Measurements from ENCODE around the gene SAMM50. TPM values are rescaled to one million over a fixed set of nuclear protein-coding genes. Genes with fewer than 3 reads are reported as not detected.

The SAMM50 gene
- total RNA-seq, 1 donor from 2014 or later, result 45.5 TPM

DNA sequence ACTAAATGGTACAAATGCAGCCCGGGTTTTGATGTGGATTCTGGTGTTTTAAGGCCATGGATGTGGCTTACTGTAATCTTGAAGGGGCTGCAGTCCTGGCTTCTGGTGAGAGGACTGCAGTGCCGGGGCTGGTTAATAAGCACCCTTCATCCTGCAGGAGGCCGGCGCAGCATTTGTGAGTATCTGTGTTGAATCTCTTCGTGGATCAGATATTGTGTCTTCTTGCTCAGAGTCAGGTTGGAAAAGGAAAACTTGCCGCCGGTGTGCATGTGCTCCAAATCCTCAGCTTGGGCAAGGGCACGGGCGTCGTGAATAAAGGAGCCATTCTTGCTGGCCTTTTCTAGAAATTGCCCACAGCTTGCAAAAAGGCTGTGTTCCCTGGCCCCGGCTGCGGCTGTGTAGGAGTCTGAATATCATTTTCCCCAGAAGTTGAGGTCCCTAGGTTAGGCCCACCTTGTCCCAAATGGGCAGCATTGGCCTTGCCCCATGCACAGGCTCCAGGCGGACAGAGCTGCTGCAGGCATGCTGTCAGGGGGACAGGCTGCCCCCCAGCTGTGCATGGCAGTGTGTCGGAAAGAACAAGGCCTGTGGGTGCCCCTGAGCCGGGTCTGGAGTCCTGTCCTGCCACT, 39.9 kb downstream of the SAMM50 start:
- Histone ChIP-seq H3K27ac (no peak overlapping the region), H3K4me1 (no peaks in the 10 kb centered on the region), H3K9me3 (ENCODE audit: low read depth) (no peaks in the 10 kb centered on the region), H3K79me2 (ENCODE audit: low read depth) (no peaks in the 10 kb centered on the region), H3K36me3 (no peaks in the 10 kb centered on the region), H3K9ac (no peak overlapping the region), H3F3A (ENCODE audit: low read depth) (no peaks in the 10 kb centered on the region), H3K4me3 (no peak overlapping the region), H3K4me2 (no peak overlapping the region), H2AFZ (replicated peaks) (no peak overlapping the region), H4K20me1 (ENCODE audit: low read depth) (peaks cover 4% of the 10 kb centered on the region), H3K27me3 (no peaks in the 10 kb centered on the region)
- H3K9me3 Mint-ChIP-seq, result no peaks in the 10 kb centered on the region
- H3K4me3 Mint-ChIP-seq, result no peak overlapping the region
- no peak overlapping the region for H3K27ac Mint-ChIP-seq
- peaks cover 9% of the 10 kb centered on the region for H3K4me1 Mint-ChIP-seq
- peaks cover 21% of the 10 kb centered on the region for H3K36me3 Mint-ChIP-seq
- no peak for DNase-seq (ENCODE audit: low spot score)
- no peak for TF ChIP-seq EZH2phosphoT487 (IDR thresholded peaks at IDR 0.05)
- TF ChIP-seq EZH2 (IDR thresholded peaks at IDR 0.05), result no peak
- peaks cover under 1% of the 10 kb centered on the region for H3K27me3 Mint-ChIP-seq (ENCODE audit: insufficient read depth, low read depth)

- DNase-seq (ENCODE audit: low spot score), result no peak
- peaks cover 24% of the 10 kb centered on the region for H3K36me3 Mint-ChIP-seq
Measured at GRCh38 chr22:43995798-43996169, 40.5 kb downstream of the SAMM50 start.

GRCh38 chr22:43996170-43996980, 41.1 kb downstream of the SAMM50 start:
- Histone ChIP-seq H3F3A (ENCODE audit: low read depth) (no peaks in the 10 kb centered on the region), H3K4me1 (no peaks in the 10 kb centered on the region), H4K20me1 (ENCODE audit: low read depth) (peaks cover 4% of the 10 kb centered on the region), H2AFZ (replicated peaks) (no peak overlapping the region), H3K36me3 (no peaks in the 10 kb centered on the region), H3K27me3 (no peaks in the 10 kb centered on the region), H3K4me2 (no peak overlapping the region), H3K27ac (no peak overlapping the region), H3K4me3 (no peak overlapping the region), H3K9ac (no peak overlapping the region), H3K79me2 (ENCODE audit: low read depth) (no peaks in the 10 kb centered on the region), H3K9me3 (ENCODE audit: low read depth) (no peaks in the 10 kb centered on the region)
- no peak for DNase-seq (ENCODE audit: low spot score)
- Mint-ChIP-seq H3K9me3 (no peaks in the 10 kb centered on the region), H3K36me3 (peaks cover 26% of the 10 kb centered on the region), H3K4me3 (no peak overlapping the region), H3K27me3 (ENCODE audit: insufficient read depth, low read depth) (no peaks in the 10 kb centered on the region), H3K27ac (peak overlapping the region; percentile 17), H3K4me1 (peaks cover 9% of the 10 kb centered on the region)
- TF ChIP-seq, protein P1, sequence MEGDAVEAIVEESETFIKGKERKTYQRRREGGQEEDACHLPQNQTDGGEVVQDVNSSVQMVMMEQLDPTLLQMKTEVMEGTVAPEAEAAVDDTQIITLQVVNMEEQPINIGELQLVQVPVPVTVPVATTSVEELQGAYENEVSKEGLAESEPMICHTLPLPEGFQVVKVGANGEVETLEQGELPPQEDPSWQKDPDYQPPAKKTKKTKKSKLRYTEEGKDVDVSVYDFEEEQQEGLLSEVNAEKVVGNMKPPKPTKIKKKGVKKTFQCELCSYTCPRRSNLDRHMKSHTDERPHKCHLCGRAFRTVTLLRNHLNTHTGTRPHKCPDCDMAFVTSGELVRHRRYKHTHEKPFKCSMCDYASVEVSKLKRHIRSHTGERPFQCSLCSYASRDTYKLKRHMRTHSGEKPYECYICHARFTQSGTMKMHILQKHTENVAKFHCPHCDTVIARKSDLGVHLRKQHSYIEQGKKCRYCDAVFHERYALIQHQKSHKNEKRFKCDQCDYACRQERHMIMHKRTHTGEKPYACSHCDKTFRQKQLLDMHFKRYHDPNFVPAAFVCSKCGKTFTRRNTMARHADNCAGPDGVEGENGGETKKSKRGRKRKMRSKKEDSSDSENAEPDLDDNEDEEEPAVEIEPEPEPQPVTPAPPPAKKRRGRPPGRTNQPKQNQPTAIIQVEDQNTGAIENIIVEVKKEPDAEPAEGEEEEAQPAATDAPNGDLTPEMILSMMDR (IDR thresholded peaks at IDR 0.05), result no peak
- TF ChIP-seq EZH2phosphoT487 (IDR thresholded peaks at IDR 0.05) (no peak), EZH2 (IDR thresholded peaks at IDR 0.05) (no peak)

More at GRCh38 chr22:43995798-43996169, 40.5 kb downstream of the SAMM50 start:
- Histone ChIP-seq H3F3A (ENCODE audit: low read depth) (no peaks in the 10 kb centered on the region), H3K79me2 (ENCODE audit: low read depth) (no peaks in the 10 kb centered on the region), H3K9ac (no peak overlapping the region), H3K27ac (no peak overlapping the region), H3K36me3 (no peaks in the 10 kb centered on the region), H3K27me3 (no peaks in the 10 kb centered on the region), H3K4me1 (no peaks in the 10 kb centered on the region), H4K20me1 (ENCODE audit: low read depth) (peaks cover 4% of the 10 kb centered on the region), H3K9me3 (ENCODE audit: low read depth) (no peaks in the 10 kb centered on the region), H3K4me2 (no peak overlapping the region), H3K4me3 (no peak overlapping the region), H2AFZ (replicated peaks) (no peak overlapping the region)
- no peak overlapping the region for H3K4me3 Mint-ChIP-seq
- H3K27me3 Mint-ChIP-seq (ENCODE audit: insufficient read depth, low read depth), result no peaks in the 10 kb centered on the region
- peaks cover 9% of the 10 kb centered on the region for H3K4me1 Mint-ChIP-seq
- no peak for TF ChIP-seq EZH2 (IDR thresholded peaks at IDR 0.05)
- no peak for TF ChIP-seq EZH2phosphoT487 (IDR thresholded peaks at IDR 0.05)
- TF ChIP-seq, protein P1 (IDR thresholded peaks at IDR 0.05), result no peak
- no peaks in the 10 kb centered on the region for H3K9me3 Mint-ChIP-seq
- no peak overlapping the region for H3K27ac Mint-ChIP-seq

DNA sequence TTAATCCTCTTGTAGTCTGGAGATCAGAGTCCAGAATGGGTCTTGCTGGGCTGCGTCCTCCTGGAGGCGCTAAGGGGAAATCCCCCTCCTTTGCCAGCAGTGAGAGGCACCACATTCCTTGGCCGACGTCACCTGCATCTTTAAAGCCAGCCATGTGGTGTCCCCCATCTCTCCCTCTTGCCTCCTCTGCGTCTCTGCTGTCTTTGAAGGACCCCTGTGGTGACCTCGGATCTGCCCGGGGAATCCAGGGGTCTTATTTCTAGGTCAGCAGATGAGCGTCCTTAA, 41.7 kb downstream of the SAMM50 start:
- Mint-ChIP-seq H3K36me3 (peaks cover 27% of the 10 kb centered on the region), H3K4me3 (no peak overlapping the region), H3K9me3 (no peaks in the 10 kb centered on the region), H3K27ac (no peak overlapping the region), H3K4me1 (peaks cover 9% of the 10 kb centered on the region), H3K27me3 (ENCODE audit: insufficient read depth, low read depth) (no peaks in the 10 kb centered on the region)
- Histone ChIP-seq H3K4me2 (no peak overlapping the region), H3F3A (ENCODE audit: low read depth) (no peaks in the 10 kb centered on the region), H3K36me3 (no peaks in the 10 kb centered on the region), H3K27ac (no peak overlapping the region), H2AFZ (replicated peaks) (no peak overlapping the region), H4K20me1 (ENCODE audit: low read depth) (peaks cover 4% of the 10 kb centered on the region), H3K9me3 (ENCODE audit: low read depth) (no peaks in the 10 kb centered on the region), H3K4me3 (no peak overlapping the region), H3K9ac (no peak overlapping the region), H3K27me3 (no peaks in the 10 kb centered on the region), H3K4me1 (no peaks in the 10 kb centered on the region), H3K79me2 (ENCODE audit: low read depth) (no peaks in the 10 kb centered on the region)
- TF ChIP-seq, protein P1 (IDR thresholded peaks at IDR 0.05), result peak; percentile 26
- no peak for TF ChIP-seq EZH2 (IDR thresholded peaks at IDR 0.05)
- peak; percentile 67 for DNase-seq (ENCODE audit: low spot score)
